ENCODE measurements around the gene CROCC2.

GRCh38 chr2:240885566-240885965 lies 20.6 kb upstream of the CROCC2 start:
- no peak for TF ChIP-seq CTCF (conservative IDR thresholded peaks at IDR 0.05; ENCODE audit: low read length)
- TF ChIP-seq EZH2phosphoT487 (IDR thresholded peaks at IDR 0.05; ENCODE audit: borderline replicate concordance, low read depth, low read length): no peak
